CD14-positive monocyte (primary cell): ENCODE data around the gene AREL1. TPM values are rescaled to one million over a fixed set of nuclear protein-coding genes. Genes with fewer than 3 reads are reported as not detected.
A peak's percentile ranks its signal among the peaks of the same experiment; 100 is the strongest.

Experiments
- DNase-seq, 3 donors: peaks; one replicate each; pipeline ENCODE4 v3.0.0-alpha.2; 2011 to 2022
- H2AFZ ChIP-seq: 2 replicates; pipeline ENCODE4 v1.6.0; 2012; ENCODE audit warnings: mild to moderate bottlenecking, low read depth, low read length, inconsistent platforms; ENCODE audit not compliant: insufficient read depth, poor library complexity, severe bottlenecking
- H3K27ac ChIP-seq, 2 donors: 1 replicate in 1 of 2; 2 replicates in 1 of 2; pipeline ENCODE4 v1.5.1; 2012 to 2013; ENCODE audit warnings: low read length in 2 of 2, control low read depth in 1 of 2, inconsistent platforms in 1 of 2, low read depth in 1 of 2, mild to moderate bottlenecking in 1 of 2
- H3K27me3 ChIP-seq, 2 donors: one replicate each; pipeline versions ENCODE4 v1.6.0 to v1.6.1; 2011 to 2013; ENCODE audit warnings: low read length in 2 of 2; ENCODE audit not compliant: control insufficient read depth in 2 of 2, insufficient read depth in 2 of 2
- H3K36me3 ChIP-seq, 2 donors: replicated peaks in 1 of 2; 1 replicate in 1 of 2; 2 replicates in 1 of 2; pipeline versions ENCODE4 v1.5.1 to v1.6.1; 2012 to 2013; ENCODE audit warnings: low read length in 2 of 2, control low read depth in 1 of 2, inconsistent platforms in 1 of 2, mild to moderate bottlenecking in 1 of 2; ENCODE audit not compliant: insufficient read depth in 2 of 2, control insufficient read depth in 1 of 2
- H3K4me1 ChIP-seq, 2 donors: 1 replicate in 1 of 2; 2 replicates in 1 of 2; pipeline versions ENCODE4 v1.5.1 to v1.6.1; 2012 to 2013; ENCODE audit warnings: low read length in 2 of 2, control low read depth in 1 of 2, inconsistent platforms in 1 of 2, mild to moderate bottlenecking in 1 of 2, moderate library complexity in 1 of 2; ENCODE audit not compliant: insufficient read depth in 2 of 2, control insufficient read depth in 1 of 2
- H3K4me2 ChIP-seq: replicated peaks from 2 replicates; pipeline ENCODE3; 2012; ENCODE audit warnings: low read length, moderate library complexity, mild to moderate bottlenecking; ENCODE audit not compliant: poor library complexity, severe bottlenecking; ENCODE audit errors: extremely low read depth
- H3K4me3 ChIP-seq, 3 experiments: fragments of 200-600 bp in 1 of 3; sonication (generic) in 1 of 3; replicated peaks in 1 of 3; 1 replicate in 2 of 3; 2 replicates in 1 of 3; pipeline ENCODE4 v1.5.1; 2011 to 2013; ENCODE audit warnings: low read length in 3 of 3, mild to moderate bottlenecking in 3 of 3, control low read depth in 2 of 3, low read depth in 2 of 3, inconsistent platforms in 1 of 3, moderate library complexity in 1 of 3
- H3K79me2 ChIP-seq: 2 replicates; pipeline ENCODE4 v1.6.0; 2012; ENCODE audit warnings: mild to moderate bottlenecking, control low read depth, inconsistent platforms, low read length, moderate library complexity; ENCODE audit not compliant: insufficient read depth
- H3K9ac ChIP-seq: 2 replicates; pipeline ENCODE4 v1.6.0; 2017; ENCODE audit warnings: low read length, mild to moderate bottlenecking; ENCODE audit not compliant: insufficient read depth, poor library complexity, severe bottlenecking
- H3K9me3 ChIP-seq, 2 donors: replicated peaks in 1 of 2; 1 replicate in 1 of 2; 2 replicates in 1 of 2; pipeline versions ENCODE4 v1.5.1 to v1.6.1; 2012 to 2013; ENCODE audit warnings: low read length in 2 of 2, control low read depth in 1 of 2; ENCODE audit not compliant: control insufficient read depth in 1 of 2, insufficient read depth in 1 of 2
- H4K20me1 ChIP-seq: 2 replicates; pipeline ENCODE4 v1.6.0; 2012; ENCODE audit warnings: mild to moderate bottlenecking, low read length, control low read depth, moderate library complexity; ENCODE audit not compliant: insufficient read depth
- H3K27ac Mint-ChIP-seq, 7 donors: one replicate each; pipeline ENCODE4 v1.8.0; 2020; ENCODE audit warnings: mild to moderate bottlenecking in 7 of 7, mixed read lengths in 7 of 7, moderate library complexity in 6 of 7, inconsistent platforms in 2 of 7
- H3K27me3 Mint-ChIP-seq, 3 donors: one replicate each; pipeline ENCODE4 v1.8.0; 2021 to 2022; ENCODE audit warnings: low read depth in 3 of 3, mild to moderate bottlenecking in 3 of 3, mixed read lengths in 3 of 3, moderate library complexity in 3 of 3, inconsistent platforms in 1 of 3
- H3K36me3 Mint-ChIP-seq, 2 donors: one replicate each; pipeline ENCODE4 v1.8.0; 2020; ENCODE audit warnings: mixed read lengths in 2 of 2, inconsistent platforms in 1 of 2, mild to moderate bottlenecking in 1 of 2
- H3K4me1 Mint-ChIP-seq: one replicate; pipeline ENCODE4 v1.8.0; 2020; ENCODE audit warnings: mild to moderate bottlenecking, mixed read lengths
- H3K4me3 Mint-ChIP-seq, 2 donors: one replicate each; pipeline ENCODE4 v1.8.0; 2020; ENCODE audit warnings: mild to moderate bottlenecking in 2 of 2, mixed read lengths in 2 of 2, moderate library complexity in 1 of 2
- H3K9me3 Mint-ChIP-seq, 7 donors: one replicate each; pipeline ENCODE4 v1.8.0; 2020 to 2022; ENCODE audit warnings: mixed read lengths in 7 of 7, mild to moderate bottlenecking in 6 of 7, moderate library complexity in 6 of 7, inconsistent platforms in 2 of 7
- WGBS: methylation state at CpG from one replicate; pipeline ENCODE4 v1.1.5; 2013; ENCODE audit warnings: missing lambda C conversion rate; ENCODE audit not compliant: insufficient coverage; 5-methylcytosine and 5-hydroxymethylcytosine counted together
- intact Hi-C, 2 donors: fragments of 100-400 bp; cut with micrococcal nuclease; formaldehyde crosslinking; loops; one replicate each; pipeline versions ENCODE4 v1.15.0 to v1.15.1; 2023
- polyA plus RNA-seq, 3 donors: library from polyadenylated mRNA; depleted of rRNA in 1 of 3; unstranded in 2 of 3; stranded (reverse) in 1 of 3; fragments of 300-500 nt in 2 of 3; fragments of >200 nt in 1 of 3; fragmentation: Illumina TruSeq in 2 of 3; gene quantifications; 1 replicate in 2 of 3; 2 replicates in 1 of 3; pipeline ENCODE4 v1.2.3, GENCODE V29; 2012 to 2021
- TF ChIP-seq, protein P1 (sequence below): fragments of 200-600 bp; IDR thresholded peaks from one replicate; pipeline ENCODE4 v1.8.0; 2022; ENCODE audit warnings: antibody characterized with exemption, mild to moderate bottlenecking

The AREL1 gene
- polyA plus RNA-seq, 3 donors = 12.5 to 23.3 (median 20.0) TPM

DNA sequence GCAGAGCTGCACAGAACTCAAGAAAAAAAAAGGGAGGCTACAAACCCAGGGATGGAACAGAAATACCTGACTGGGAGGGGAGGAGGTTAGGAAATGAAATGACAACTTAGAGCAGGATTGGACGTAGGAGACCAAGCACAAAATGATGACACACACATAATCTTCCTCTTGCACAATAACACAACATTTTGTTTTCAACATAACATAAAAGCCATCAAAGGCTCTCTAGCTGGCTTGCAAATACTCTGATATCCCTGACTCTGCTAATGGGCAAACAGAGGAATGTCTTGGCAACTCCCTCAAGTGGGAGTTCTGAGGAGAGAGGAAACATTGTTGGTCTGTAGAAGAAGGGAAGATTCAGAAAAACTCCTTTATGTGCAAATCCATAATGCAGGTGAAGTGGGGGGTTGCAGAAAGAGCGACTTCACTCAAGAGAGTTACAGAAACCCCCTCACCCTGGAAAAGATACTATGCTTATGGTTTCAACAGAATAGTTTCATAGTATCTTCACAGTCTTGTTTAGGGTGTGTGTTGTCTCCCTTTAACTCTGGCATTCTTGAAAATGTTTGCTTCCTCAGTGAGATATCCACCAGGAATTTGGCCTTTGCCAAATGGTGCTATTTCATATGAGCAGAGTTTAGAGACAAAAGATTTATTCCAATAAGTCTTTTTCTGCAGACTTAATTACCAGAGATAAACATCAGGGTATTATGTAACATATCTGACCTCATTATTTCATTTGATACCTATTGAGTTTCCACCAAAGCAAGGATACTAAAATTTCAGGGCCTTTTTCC, 57.1 kb downstream of the AREL1 start:
- no CpG with 5 or more reads among the region's 2 CpGs for WGBS
- Histone ChIP-seq H4K20me1 (no peaks in the 10 kb centered on the region), H3K36me3 (peaks cover 22 to 73% of the 10 kb centered on the region in 2 donors), H3K27me3 (no peaks in the 10 kb centered on the region), H3K4me3 (no peak overlapping the region), H3K9ac (no peak overlapping the region), H3K4me1 (peaks cover 0 to 5% of the 10 kb centered on the region in 2 donors), H3K9me3 (no peaks in the 10 kb centered on the region), H2AFZ (no peak overlapping the region), H3K27ac (peak overlapping the region in 1 of 2 donors; percentile 15), H3K4me2 (no peak overlapping the region), H3K79me2 (no peaks in the 10 kb centered on the region)
- H3K27me3 Mint-ChIP-seq = peaks cover 0 to 3% (median 0%) of the 10 kb centered on the region in 3 donors
- DNase-seq = peak in 1 of 3 donors; percentile 6
- intact Hi-C loops = no loop called here
- H3K27ac Mint-ChIP-seq = peak overlapping the region in 2 of 7 donors; percentile 0 to 58
- H3K4me1 Mint-ChIP-seq = peaks cover 7% of the 10 kb centered on the region
- TF ChIP-seq, protein P1, sequence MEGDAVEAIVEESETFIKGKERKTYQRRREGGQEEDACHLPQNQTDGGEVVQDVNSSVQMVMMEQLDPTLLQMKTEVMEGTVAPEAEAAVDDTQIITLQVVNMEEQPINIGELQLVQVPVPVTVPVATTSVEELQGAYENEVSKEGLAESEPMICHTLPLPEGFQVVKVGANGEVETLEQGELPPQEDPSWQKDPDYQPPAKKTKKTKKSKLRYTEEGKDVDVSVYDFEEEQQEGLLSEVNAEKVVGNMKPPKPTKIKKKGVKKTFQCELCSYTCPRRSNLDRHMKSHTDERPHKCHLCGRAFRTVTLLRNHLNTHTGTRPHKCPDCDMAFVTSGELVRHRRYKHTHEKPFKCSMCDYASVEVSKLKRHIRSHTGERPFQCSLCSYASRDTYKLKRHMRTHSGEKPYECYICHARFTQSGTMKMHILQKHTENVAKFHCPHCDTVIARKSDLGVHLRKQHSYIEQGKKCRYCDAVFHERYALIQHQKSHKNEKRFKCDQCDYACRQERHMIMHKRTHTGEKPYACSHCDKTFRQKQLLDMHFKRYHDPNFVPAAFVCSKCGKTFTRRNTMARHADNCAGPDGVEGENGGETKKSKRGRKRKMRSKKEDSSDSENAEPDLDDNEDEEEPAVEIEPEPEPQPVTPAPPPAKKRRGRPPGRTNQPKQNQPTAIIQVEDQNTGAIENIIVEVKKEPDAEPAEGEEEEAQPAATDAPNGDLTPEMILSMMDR = no peak
- H3K36me3 Mint-ChIP-seq = peaks cover 56 to 60% of the 10 kb centered on the region in 2 donors
- no peaks in the 10 kb centered on the region for H3K9me3 Mint-ChIP-seq
- no peak overlapping the region for H3K4me3 Mint-ChIP-seq

DNA sequence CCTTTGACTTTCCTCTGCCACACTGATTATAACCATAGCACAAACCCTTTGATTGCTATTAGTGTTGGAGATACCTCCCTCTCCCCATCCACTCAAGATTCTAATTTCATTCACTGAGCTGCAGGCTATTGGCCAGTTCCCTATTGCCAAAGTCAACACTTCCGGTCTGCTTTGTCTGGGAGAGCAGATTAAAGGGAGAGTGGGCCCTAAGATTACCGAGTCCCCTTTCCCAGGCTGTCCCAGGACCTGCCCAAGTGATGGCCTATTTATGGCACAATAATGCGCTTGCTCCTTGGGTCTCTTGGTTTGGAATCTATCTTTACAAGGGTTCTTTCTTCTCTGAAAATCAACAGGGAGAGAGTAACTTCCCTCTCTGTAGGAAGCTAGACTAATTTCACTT, 57.9 kb downstream of the AREL1 start:
- WGBS = no CpG with 5 or more reads among the region's 3 CpGs
- Mint-ChIP-seq H3K36me3 (peaks cover 47 to 51% of the 10 kb centered on the region in 2 donors), H3K9me3 (no peaks in the 10 kb centered on the region), H3K4me1 (peaks cover 7% of the 10 kb centered on the region), H3K4me3 (no peak overlapping the region), H3K27me3 (peaks cover 0 to 4% (median 3%) of the 10 kb centered on the region in 3 donors), H3K27ac (peak overlapping the region in 3 of 7 donors; percentile 34 to 88 (median 66))
- Histone ChIP-seq H3K9ac (no peak overlapping the region), H3K79me2 (no peaks in the 10 kb centered on the region), H3K4me3 (no peak overlapping the region), H4K20me1 (no peaks in the 10 kb centered on the region), H3K4me2 (no peak overlapping the region), H3K9me3 (no peaks in the 10 kb centered on the region), H2AFZ (no peak overlapping the region), H3K4me1 (peaks cover 0 to 5% of the 10 kb centered on the region in 2 donors), H3K36me3 (peaks cover 15 to 64% of the 10 kb centered on the region in 2 donors), H3K27me3 (no peaks in the 10 kb centered on the region), H3K27ac (peak overlapping the region in 1 of 2 donors; percentile 15)
- intact Hi-C loops = no loop called here
- DNase-seq = no peak
- TF ChIP-seq, protein P1 = no peak
